Measurements from ENCODE around the gene PTPRM.

DNA sequence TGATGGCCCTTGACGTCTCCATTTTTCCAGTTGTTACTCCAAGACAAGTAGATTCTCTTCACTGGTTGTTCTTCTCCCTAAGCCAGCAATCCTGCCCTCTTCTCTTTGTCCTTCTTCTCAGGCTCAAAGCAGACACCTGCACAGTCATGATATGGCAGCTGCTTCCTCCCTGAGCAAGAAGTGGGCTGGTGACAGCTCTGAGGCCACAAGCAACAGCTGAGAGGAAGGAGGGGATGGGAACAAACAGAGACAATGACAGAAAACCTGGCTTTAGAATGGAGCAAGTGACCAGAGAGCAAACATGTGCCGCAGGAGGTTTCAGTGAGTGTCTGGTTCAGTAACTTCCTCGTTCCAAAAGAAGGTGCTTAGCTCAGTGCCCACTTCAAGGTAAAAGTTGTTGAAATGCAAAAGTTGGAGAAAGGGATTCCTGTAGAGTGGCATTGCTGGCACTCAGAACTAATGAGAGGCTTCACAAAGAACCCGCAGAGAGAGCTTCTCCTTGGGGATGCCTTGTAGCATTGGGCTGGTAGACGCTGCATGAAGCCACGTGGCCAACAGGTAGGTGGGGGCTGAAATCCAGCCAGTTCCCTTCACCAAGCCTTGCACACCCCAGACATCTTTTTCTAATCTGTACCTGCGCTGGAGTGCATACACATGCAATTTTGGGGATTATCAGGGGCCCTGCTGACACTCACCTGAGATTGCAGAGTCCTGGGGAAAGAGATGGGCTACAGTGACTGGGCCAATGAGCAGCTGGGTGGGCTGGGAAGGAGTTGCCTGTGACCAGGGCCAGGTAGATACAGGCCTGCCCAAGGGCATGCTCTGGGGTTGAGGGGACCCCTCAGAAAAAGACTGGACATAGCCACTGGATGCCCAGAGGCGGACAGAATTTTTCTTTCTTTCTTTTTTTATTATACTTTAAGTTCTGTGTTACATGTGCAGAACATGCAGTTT, 888.8 kb downstream of the PTPRM start:
- TF ChIP-seq, protein P1, sequence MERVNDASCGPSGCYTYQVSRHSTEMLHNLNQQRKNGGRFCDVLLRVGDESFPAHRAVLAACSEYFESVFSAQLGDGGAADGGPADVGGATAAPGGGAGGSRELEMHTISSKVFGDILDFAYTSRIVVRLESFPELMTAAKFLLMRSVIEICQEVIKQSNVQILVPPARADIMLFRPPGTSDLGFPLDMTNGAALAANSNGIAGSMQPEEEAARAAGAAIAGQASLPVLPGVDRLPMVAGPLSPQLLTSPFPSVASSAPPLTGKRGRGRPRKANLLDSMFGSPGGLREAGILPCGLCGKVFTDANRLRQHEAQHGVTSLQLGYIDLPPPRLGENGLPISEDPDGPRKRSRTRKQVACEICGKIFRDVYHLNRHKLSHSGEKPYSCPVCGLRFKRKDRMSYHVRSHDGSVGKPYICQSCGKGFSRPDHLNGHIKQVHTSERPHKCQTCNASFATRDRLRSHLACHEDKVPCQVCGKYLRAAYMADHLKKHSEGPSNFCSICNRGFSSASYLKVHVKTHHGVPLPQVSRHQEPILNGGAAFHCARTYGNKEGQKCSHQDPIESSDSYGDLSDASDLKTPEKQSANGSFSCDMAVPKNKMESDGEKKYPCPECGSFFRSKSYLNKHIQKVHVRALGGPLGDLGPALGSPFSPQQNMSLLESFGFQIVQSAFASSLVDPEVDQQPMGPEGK (CRISPR knock-in tag; IDR thresholded peaks at IDR 0.05; ENCODE audit: borderline replicate concordance) = no peak
- TF ChIP-seq ZNF70 (CRISPR knock-in tag; IDR thresholded peaks at IDR 0.05) (no peak), ZC3H10 (CRISPR knock-in tag; IDR thresholded peaks at IDR 0.05) (no peak), RARB (CRISPR knock-in tag; IDR thresholded peaks at IDR 0.05) (no peak), ZNF8 (CRISPR knock-in tag; IDR thresholded peaks at IDR 0.05) (no peak), ARNTL (CRISPR knock-in tag; IDR thresholded peaks at IDR 0.05; ENCODE audit: borderline replicate concordance, low read depth) (no peak), BACH2 (CRISPR knock-in tag; IDR thresholded peaks at IDR 0.05; ENCODE audit: borderline replicate concordance) (no peak)
- TF ChIP-seq, protein P2, sequence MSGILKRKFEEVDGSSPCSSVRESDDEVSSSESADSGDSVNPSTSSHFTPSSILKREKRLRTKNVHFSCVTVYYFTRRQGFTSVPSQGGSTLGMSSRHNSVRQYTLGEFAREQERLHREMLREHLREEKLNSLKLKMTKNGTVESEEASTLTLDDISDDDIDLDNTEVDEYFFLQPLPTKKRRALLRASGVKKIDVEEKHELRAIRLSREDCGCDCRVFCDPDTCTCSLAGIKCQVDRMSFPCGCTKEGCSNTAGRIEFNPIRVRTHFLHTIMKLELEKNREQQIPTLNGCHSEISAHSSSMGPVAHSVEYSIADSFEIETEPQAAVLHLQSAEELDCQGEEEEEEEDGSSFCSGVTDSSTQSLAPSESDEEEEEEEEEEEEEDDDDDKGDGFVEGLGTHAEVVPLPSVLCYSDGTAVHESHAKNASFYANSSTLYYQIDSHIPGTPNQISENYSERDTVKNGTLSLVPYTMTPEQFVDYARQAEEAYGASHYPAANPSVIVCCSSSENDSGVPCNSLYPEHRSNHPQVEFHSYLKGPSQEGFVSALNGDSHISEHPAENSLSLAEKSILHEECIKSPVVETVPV (CRISPR knock-in tag; IDR thresholded peaks at IDR 0.05) = no peak

Data from SK-N-SH treated with all-trans-retinoic acid at 6 μM for 48 hours (cell line).